ENCODE data around the gene C1orf53.
"Not testable (repeated sequence)": the region's sequence is repeated elsewhere in the genome, so short reads cannot be mapped to it uniquely, and the experiment has no call there.

Gene C1orf53

GRCh38 chr1:197902454-197903195, at the start of gene C1orf53:
TSS of gene C1orf53 (plus strand) at chr1:197902630. CDS start at chr1:197902650, 20 bp downstream.
- FAIRE-seq (no peak), DNase-seq (ENCODE audit: insufficient read length, low spot score) (peak; percentile 91)
- TF ChIP-seq CTCF (IDR thresholded peaks at IDR 0.05; ENCODE audit: insufficient read depth, missing control alignments) = no peak

- DNase-seq (ENCODE audit: insufficient read length, low spot score) = not testable (repeated sequence)
Measured at GRCh38 chr1:197855751-197856150, 46.7 kb upstream of the C1orf53 start.

DNA sequence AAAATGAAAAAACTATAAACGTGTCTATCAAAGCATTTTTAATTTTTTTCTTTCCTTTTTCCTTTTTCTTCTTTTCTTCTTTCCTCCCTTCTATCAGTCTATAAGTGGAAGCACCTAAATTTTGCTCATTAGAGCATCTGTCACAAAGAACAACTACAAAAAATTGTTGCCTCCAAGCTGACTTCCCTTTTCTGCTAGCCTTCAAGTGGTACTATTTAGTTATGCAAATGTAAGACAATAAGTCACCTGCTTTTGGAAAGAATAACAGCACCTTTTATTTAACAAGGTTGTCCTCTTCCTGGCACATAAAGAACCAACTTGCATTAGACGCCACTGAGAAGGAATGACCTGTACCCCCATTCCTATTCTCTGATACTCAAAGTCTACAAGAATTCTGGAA, 45.0 kb upstream of the C1orf53 start:
- no peak for DNase-seq (ENCODE audit: insufficient read length, low spot score)
- FAIRE-seq = no peak

More at GRCh38 chr1:197855751-197856150, 46.7 kb upstream of the C1orf53 start:
- FAIRE-seq = peak; percentile 11

DNA sequence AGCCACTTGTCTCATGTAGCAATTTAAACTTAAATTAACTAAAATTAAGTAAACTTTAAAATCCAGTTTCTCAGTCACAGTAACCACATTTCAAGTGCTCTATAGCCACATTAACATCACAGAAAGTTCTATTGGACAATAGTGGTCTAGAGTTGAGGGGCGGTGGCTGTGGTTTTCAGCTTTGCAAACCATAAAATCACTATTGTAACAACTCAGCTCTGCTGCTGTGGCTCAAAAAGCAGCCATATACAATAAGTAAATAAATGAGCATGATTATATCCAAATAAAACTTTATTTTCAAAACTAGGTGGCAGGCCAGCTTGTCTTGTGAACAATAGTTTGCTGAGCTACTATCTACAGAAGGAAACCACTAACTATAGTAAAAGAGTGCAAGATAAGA, 43.4 kb upstream of the C1orf53 start:
- DNase-seq (ENCODE audit: insufficient read length, low spot score) = no peak
- TF ChIP-seq CTCF (IDR thresholded peaks at IDR 0.05; ENCODE audit: insufficient read depth, missing control alignments) = no peak
- FAIRE-seq = no peak

More for the DNA sequence above, 45.0 kb upstream of the C1orf53 start:
- TF ChIP-seq CTCF (IDR thresholded peaks at IDR 0.05; ENCODE audit: insufficient read depth, missing control alignments) = no peak

DNA sequence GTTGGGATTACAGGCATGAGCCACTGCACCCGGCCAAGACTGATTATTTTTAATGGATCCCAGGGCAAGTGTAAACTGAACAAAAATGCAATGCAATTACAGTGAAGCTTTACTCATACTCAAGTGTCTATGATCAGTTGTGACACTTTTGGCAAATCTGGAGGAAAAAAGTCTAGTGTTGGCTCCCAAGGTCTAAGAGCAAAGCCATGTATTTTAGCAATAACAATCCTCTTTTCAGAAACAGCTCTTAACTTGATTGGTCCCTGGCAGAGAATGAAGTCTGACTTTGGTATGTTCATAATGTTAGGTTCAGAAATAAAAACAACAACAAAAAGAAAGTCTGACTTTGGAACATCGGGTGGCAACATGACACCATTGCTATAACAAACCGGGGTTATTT, 40.2 kb upstream of the C1orf53 start:
- FAIRE-seq (no peak), DNase-seq (ENCODE audit: insufficient read length, low spot score) (no peak)
- TF ChIP-seq CTCF (IDR thresholded peaks at IDR 0.05; ENCODE audit: insufficient read depth, missing control alignments) = no peak

- DNase-seq (ENCODE audit: insufficient read length, low spot score) (no peak), FAIRE-seq (no peak)
- TF ChIP-seq CTCF (IDR thresholded peaks at IDR 0.05; ENCODE audit: insufficient read depth, missing control alignments) = no peak
Measured at GRCh38 chr1:197862671-197863070, 39.8 kb upstream of the C1orf53 start.

- DNase-seq (ENCODE audit: insufficient read length, low spot score) = no peak
- FAIRE-seq = peak; percentile 80
- TF ChIP-seq CTCF (IDR thresholded peaks at IDR 0.05; ENCODE audit: insufficient read depth, missing control alignments) = no peak
Measured at GRCh38 chr1:197865809-197866208, 36.6 kb upstream of the C1orf53 start.
